BE2C (cell line): ENCODE results near the gene SEC24A.

Experiments
- DNase-seq: peaks from one replicate; pipeline ENCODE4 v3.0.0-alpha.2; 2020
- H3K27me3 ChIP-seq: fragments of 250-450 bp; sonication (Bioruptor Pico); 2 replicates; pipeline ENCODE4 v1.5.1; 2020; ENCODE audit warnings: mild to moderate bottlenecking
- H3K36me3 ChIP-seq: fragments of 250-450 bp; sonication (Bioruptor Pico); 2 replicates; pipeline ENCODE4 v1.5.1; 2020; ENCODE audit warnings: mild to moderate bottlenecking
- H3K4me1 ChIP-seq: fragments of 250-450 bp; sonication (Bioruptor Pico); 2 replicates; pipeline ENCODE4 v1.5.1; 2020
- H3K4me3 ChIP-seq: 2 replicates; pipeline ENCODE4 v1.5.1; 2011; ENCODE audit warnings: low read depth, low read length
- H3K9me3 ChIP-seq: fragments of 250-450 bp; sonication (Bioruptor Pico); 2 replicates; pipeline ENCODE4 v1.5.1; 2020
- CTCF ChIP-seq: IDR thresholded peaks from 2 replicates; pipeline ENCODE4 v1.5.1; 2012; ENCODE audit warnings: mild to moderate bottlenecking, low read depth, low read length

SEC24A gene

DNA sequence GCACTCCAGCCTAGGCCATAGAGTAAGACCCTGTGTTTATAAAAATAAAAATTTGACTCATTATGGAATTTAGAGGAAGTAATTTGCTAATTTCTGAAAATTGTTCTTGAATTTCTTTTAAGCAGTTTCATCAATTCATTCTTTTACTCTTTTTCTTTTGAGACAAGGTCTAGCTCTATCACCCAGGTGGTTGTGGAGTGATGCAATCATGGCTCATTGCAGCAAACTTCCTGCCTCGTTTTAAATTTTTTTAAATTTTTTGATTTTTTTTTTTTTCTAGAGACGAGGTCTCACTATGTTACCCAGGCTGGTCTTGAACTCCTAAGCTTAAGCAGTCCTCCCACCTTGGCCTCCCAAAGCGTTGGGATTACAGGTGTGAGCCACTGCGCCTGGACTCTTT lies 86.7 kb downstream of the SEC24A start:
- no peaks in the 10 kb centered on the region for H3K4me1 ChIP-seq
- no peak for DNase-seq
- H3K27me3 ChIP-seq = no peaks in the 10 kb centered on the region
- H3K4me3 ChIP-seq = no peak overlapping the region
- no peak for TF ChIP-seq CTCF
- H3K9me3 ChIP-seq = no peaks in the 10 kb centered on the region
- no peaks in the 10 kb centered on the region for H3K36me3 ChIP-seq

DNA sequence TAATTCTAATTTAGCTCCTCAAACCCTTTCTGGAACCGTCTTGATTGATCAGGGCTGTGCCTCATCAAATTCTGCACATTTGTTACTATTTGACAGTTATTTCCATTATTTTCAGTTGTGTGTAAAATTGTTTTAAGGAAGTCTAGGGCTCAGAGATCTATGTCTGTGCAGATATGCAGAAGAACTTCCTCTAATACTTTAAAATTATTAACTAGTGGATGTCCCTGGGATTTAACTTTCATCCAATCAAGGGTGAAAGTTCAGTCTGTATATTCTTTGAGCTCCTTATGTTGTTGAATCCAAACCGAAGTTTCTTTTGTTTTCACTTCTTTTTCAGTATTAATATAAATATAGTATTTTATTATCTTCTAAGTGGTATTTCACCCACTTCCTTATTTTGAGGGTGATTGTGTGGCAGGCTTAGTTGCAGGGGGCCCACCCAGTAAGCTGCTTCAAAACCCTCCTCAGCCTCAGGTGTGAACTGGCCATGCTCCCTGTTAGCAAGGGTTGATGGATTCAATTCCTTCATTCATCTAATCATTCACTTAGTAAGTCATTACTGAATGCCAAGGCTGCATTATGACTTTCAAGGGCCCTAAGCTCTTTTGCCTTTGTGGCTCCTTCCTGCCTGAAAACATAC lies 87.7 kb downstream of the SEC24A start:
- Histone ChIP-seq H3K9me3 (no peaks in the 10 kb centered on the region), H3K27me3 (no peaks in the 10 kb centered on the region), H3K4me1 (no peaks in the 10 kb centered on the region), H3K36me3 (peaks cover 4% of the 10 kb centered on the region), H3K4me3 (no peak overlapping the region)
- DNase-seq = no peak
- no peak for TF ChIP-seq CTCF

DNA sequence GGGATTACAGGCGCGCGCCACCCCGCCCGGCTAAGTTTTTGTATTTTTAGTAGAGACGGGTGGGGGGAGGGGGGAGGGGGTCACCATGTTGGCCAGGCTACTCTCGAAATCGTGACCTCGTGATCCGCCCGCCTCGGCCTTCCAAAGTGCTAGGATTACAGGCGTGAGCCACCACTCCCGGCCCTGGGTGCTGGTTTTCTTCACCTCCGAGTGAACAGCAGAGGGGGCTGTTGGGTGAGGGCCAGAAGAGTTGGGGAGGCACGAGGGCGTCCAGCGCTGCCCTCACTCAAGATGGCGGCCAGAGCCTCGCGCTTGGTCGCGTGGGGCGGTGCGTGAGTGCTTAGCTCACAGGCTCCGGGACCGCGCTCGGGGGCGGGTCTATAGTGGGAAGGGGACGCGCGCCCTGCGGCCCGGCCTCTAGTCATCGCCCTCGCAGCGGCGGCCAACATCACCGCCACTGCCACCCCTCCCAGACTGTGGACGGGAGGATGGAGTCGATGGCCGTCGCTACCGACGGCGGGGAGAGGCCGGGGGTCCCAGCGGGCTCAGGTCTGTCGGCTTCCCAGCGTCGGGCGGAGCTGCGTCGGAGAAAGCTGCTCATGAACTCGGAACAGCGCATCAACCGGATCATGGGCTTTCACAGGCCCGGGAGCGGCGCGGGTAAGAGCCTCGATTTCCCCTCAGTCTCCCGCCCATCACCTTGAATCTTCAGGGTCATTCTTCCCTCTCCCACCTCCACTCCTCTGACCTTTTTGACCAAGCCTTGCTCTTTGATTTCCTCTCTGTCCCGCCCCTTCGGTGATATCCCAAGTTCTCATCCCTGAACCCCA lies 89.8 kb downstream of the SEC24A start, which contains the start of gene CAMLG:
CAMLG (plus strand) TSS at position 416 of the 830 bp plus-strand sequence; CDS start at position 489, 73 bp downstream.
- H3K27me3 ChIP-seq = no peaks in the 10 kb centered on the region
- H3K4me1 ChIP-seq = no peaks in the 10 kb centered on the region
- peak within 1 kb of the TSS; percentile 100 for H3K4me3 ChIP-seq
- peak; percentile 72 for TF ChIP-seq CTCF
- H3K9me3 ChIP-seq = no peaks in the 10 kb centered on the region
- DNase-seq = peak; percentile 99
- peaks cover 14% of the 10 kb centered on the region for H3K36me3 ChIP-seq

DNA sequence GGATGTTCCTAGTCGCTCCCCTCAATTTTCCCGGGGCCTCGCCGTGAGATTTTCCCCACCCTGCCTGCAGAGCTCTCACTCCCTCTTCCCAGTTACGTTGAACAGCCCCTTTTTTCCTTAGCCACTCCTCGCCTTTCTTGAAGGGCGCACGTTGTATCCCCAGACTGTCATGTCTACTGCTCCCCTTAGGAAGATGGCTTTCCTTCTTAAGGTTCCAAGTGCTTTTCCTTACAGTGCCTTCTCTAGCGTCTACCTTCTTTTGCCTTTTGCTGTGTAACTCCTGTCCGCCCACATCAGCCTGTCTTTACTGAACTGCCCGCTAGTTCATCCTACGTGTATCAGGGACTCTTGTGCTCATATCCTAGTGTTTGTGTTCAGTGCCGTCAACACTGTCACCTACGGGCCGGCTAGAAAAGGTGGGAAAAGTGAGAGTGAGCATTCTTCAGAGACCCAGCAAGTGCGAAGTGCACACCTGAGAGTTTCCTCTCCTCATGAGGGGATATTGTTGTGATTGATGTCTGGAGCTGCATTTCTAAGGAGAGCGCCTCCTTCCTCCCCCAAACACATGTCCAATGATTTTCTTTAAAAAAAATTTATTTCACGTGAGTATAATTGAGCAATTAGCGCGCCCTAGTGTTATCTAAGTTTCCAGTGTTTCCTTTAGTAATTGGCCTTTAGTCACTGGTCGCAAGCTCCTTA lies 90.5 kb downstream of the SEC24A start:
- Histone ChIP-seq H3K27me3 (no peaks in the 10 kb centered on the region), H3K4me1 (no peaks in the 10 kb centered on the region), H3K9me3 (no peaks in the 10 kb centered on the region), H3K36me3 (peaks cover 18% of the 10 kb centered on the region), H3K4me3 (peak overlapping the region; percentile 100)
- DNase-seq = peak; percentile 21
- no peak; the same call in 1 of the 2 replicates for TF ChIP-seq CTCF

DNA sequence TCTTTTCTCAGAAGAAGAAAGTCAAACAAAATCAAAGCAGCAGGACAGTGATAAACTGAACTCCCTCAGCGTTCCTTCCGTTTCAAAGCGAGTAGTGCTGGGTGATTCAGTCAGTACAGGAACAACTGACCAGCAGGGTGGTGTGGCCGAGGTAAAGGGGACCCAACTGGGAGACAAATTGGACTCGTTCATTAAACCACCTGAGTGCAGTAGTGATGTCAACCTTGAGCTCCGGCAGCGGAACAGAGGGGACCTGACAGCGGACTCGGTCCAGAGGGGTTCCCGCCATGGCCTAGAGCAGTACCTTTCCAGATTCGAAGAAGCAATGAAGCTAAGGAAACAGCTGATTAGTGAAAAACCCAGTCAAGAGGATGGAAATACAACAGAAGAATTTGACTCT lies 92.5 kb downstream of the SEC24A start:
- Histone ChIP-seq H3K9me3 (no peaks in the 10 kb centered on the region), H3K36me3 (peaks cover 19% of the 10 kb centered on the region), H3K4me1 (no peaks in the 10 kb centered on the region), H3K4me3 (no peak overlapping the region), H3K27me3 (no peaks in the 10 kb centered on the region)
- no peak for DNase-seq
- no peak for TF ChIP-seq CTCF
